HG03439 (cell line): ENCODE results near the gene RIT1.

Experiments
- ATAC-seq: cut with Tn5 transposase; IDR thresholded peaks from one replicate; pipeline ENCODE4 v1.9.1; 2021; ENCODE audit warnings: mild to moderate bottlenecking, moderate library complexity; ENCODE audit not compliant: unreplicated experiment

The RIT1 gene, protein sequence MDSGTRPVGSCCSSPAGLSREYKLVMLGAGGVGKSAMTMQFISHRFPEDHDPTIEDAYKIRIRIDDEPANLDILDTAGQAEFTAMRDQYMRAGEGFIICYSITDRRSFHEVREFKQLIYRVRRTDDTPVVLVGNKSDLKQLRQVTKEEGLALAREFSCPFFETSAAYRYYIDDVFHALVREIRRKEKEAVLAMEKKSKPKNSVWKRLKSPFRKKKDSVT

DNA sequence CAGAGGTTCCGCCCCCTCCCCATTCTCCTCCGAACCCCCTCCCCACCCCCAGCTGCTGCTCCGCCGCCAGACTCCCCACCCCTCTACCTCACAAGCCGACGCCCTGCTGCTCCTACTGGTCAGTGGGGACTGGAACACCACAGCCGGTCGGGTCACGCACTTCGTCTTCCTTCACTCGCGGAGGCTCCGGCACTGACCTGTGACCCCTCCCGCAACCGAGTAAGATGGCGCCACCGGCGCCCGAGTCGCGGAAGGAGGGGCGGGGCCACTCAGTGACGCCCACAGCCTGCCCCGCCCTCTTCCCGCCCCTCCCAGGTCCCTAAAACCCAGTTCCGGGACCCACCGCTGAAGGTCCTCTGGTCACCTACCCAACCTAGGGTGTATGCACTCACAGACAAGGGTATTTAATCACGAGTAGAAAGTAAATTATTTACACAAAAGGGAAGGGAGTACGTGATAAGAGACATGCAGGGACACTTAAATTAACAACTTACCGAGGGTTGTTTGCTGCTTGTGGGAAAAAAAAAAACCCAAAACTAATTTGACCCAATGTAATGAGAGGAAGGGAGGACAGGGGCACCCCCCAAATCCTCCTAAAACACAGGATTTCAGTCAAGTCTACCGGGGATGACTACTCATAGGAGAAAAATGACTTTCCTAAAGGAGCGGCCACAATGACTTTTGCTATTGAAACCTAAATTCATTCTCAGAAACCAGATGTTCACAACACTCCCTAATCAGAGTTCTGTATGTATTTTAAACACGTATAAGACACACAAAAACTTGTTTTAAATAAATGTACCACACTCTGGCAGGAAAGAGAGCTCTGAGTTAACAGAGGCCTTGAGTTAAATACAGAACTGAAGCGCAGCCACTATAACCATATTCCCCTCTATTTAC is at the start of gene RIT1:
RIT1 (minus strand) TSS at position 194 of the 900 bp plus-strand sequence. CDS start 588 bp downstream, outside the sequence.
- ATAC-seq: peak; percentile 81

DNA sequence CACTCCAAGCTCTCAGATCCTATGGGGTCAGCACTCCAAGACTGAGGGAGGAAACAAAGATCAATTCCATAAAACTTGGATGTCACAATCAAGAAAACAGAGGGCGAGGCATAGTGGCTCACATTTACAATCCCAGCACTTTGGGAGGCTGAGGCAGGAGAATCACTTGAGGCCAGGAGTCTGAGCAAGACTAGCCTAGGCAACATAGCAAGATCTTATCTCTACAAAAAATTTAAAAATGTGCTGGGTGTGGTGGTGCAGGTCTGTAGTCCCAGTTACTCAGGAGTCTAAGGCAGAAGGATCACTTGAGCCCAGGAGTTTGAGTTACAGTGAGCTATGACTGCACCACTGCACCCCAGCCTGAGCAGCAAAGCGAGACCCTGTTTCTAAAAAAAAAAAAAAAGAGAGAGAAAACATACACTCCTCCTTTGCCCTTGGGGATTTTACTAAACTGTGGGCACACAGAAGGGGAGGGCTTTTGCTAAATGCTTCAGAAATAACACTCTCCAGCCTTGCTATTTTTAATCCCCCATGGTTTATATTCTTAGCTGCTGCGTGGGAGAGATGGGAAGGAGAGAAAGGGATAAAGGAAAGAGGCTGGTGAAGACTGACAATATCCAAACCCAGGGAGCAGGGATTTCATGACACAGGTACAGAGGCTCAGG is 49.1 kb upstream of the RIT1 start:
- no peak for ATAC-seq

DNA sequence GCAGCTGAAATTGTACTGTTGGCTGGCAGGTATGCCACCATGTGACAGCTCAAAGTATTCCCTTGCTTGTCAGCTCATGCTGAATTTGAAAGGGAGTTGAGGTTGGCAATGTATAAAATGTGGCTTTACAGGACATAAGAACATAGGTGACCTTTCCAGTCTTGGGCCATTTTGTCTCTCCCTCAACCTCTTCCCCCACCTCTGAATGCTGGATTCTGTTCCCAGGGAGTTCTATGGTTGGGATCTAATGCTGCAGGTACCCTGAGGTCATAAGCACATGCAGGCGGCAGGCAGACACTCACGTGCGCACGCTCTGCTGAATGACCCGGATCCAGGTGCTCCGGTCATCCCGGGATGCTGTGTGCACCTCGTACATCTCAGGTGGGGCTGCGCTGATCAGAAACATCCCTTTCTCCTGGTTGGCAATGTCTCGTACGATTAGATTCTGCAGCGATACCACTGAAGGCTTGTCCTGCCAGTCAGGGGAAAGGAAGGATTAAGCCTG is 46.3 kb upstream of the RIT1 start:
- ATAC-seq: no peak

DNA sequence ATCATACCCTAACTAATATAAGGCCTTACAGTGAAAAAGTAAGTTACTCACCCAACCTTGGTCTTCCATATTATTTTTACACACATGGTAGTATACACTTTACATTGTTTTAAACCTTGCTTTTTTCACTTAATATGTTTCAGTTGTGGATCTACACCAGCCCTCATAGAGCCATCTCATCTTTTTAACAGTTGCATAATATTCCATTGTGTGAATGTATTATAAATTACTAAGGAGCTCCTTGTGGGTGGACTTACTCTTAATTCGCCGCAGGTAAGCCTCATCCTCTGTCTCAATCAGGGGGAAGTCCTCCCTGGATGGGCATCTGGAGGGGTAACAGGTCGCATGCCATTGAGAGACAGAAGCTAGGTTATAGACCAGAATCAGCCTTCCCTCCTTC is 43.5 kb upstream of the RIT1 start:
- ATAC-seq: no peak

DNA sequence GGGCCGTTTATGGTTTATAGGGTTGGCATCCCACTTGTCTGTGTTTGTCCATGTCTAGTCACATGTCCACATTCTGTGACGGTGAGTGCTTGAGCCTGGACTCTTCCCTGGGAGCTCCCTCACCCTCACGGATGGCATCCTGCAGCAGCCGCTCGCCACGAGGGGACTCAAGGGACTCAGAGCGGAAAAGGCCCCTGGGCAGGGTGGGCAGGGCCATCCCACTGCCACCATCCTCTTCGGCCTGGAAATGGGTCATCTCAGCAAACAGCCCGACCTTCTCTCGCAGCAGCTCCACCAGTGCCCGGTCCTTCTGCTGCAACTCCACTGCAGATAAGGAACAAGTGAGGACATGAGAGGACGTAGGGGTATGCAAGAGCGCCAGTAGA is 41.3 kb upstream of the RIT1 start:
- ATAC-seq: no peak

DNA sequence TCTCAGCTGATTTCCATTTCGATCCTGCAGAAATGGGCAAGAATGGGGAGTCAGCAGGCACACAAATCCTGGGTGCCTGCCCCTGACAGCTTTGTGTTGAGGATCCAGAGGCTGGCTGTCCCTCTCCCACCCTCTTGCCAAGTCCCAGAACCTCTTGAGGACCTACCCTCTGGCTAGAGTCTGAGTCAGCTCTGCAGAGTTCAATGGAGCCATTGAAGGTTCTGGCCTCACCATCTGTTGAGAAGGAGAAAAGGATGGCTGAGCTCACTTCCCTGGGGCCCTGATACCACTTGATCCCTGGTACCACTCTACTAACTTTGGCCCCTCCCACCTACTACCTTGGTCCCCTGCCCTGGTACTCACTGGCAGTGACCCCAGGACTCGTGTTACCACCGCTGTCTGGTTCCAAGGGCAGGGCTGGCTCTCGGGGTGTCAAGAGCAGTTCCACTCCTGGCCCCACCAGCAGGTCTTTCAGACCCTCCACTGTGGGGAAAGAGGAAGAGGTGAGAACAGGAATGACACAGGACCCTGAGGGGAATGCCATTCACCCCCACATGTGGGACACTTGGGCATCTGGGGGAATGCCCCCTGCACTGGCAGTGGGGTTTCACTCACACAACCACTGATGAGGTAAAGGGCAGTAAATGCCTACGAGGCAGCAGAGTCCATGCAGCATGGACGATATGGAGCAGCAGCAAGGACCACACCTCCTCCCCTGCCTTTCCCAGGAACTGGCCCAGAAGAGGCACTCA is 40.8 kb upstream of the RIT1 start:
- no peak for ATAC-seq

DNA sequence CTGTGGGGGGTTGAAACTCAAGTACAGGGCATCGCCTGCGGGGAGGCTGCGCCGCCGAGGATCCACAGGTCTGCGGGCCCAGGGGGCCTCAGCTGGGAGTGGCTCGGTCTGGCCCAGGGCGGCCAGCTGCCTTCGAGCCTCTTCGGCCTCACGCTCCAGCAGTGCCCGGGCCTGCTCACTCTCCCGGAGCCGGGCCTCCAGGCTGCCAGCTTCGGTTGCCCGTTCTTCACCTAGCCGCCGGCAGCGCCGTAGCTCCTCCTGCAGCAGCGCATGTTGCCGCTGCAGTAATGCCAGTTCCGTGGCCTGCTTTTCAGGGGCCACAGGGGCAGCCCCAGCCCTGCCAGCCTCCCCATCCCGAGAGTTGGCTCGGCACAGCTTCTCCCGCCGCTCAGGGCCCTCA is 39.7 kb upstream of the RIT1 start:
- ATAC-seq: no peak

DNA sequence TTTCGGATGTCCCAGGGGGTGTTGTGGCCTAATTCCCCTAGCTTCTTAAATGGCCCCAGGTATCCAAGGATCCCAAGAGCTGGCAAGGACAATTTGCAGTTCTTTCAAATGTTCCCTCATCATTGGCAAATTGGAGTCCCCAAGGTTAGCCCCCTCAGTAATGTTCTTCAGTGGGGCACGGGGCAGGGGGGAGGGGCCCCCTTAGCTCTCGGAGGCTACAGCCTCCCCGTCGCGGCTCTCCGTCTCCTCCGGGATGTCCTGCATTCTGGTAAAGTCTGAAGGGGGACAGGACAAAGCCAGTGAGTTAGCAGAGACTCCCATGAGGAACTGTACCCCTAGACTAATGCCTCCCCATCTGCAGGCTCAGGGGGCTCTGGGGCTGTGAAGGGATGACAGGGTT is 36.6 kb upstream of the RIT1 start:
- ATAC-seq: no peak

DNA sequence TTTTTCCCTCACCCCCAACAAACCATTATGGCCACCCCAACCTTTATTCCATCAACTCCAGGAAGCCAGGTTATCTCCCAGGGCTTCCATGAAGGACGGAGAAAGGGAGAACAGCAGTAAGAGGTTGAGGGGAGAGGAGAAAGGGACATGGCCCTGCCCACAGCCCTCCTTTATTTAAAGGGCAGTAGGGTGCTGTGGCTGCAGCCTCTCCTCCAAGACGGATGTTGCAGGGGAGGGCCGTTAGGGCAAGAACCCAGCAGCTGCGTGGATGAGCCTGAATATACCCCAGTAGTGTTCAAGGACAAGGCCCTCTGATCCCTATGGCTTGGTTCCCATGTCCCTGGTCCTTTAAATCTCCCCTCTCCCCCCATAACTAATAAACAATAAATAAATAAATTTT is 36.1 kb upstream of the RIT1 start:
- no peak for ATAC-seq

DNA sequence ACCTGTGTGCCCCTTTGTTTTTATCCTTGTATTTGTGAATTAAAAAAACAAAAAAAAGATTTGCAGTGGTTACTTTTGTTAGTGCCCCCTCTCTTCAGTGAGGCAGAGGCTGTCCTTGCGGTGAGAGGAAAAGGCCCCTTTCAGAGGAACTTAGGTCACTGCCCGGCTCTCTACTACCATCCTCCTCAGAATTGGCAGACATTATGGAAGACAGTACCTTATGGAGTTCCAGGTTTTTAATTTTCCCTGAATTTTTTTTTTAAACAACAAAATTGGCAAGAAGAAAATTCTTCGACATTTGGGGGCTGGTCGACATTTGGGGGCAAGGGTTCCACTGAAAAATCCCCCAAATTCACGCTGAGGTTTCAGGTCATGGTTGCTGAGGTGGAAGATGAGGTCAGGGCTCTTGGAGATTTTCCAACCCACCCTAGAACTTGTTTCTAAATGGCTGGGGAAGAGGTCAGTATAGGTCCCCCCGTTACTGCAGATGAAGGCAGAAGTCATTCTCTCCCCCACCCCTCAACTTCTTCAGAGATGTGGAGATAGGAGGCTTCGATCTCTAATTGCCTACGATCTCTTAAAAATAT is 35.6 kb upstream of the RIT1 start:
- no peak for ATAC-seq

DNA sequence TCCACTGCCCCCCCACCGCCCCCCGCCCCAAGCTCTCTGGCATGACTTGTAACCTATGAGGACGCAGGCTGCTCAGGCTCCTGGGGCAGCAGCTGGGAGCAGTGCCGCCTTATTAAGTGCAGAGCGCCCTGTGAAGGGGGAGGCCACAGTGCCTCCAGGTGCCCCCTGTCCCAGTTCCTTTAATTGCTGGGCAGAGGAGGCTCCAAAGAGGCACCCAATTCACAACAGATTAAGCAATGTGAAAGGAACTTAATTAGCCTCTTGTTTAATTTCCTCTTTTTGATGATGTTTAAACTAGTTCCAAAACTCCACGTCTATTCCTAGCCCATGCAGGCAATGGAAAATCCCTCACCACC is 33.3 kb upstream of the RIT1 start:
- no peak for ATAC-seq

DNA sequence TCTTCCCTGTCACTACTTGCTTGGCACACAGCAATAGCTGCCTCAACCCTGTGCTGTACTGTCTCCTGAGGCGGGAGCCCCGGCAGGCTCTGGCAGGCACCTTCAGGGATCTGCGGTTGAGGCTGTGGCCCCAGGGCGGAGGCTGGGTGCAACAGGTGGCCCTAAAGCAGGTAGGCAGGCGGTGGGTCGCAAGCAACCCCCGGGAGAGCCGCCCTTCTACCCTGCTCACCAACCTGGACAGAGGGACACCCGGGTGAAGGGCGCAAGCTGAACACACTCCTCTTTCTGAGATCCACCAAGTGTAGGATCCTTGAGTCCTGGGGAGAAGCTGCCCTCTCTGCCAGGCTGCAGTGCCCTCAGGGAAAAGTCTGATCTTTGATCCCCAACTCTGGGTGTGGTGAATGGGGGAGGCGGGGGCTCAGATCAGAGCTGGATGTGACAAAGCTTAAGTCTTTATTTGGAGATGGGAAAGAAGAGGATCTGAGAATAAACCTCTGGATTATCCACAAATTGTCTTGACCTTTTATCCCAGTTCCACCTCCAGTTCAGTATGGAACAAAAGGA is 31.5 kb upstream of the RIT1 start:
- ATAC-seq: no peak

DNA sequence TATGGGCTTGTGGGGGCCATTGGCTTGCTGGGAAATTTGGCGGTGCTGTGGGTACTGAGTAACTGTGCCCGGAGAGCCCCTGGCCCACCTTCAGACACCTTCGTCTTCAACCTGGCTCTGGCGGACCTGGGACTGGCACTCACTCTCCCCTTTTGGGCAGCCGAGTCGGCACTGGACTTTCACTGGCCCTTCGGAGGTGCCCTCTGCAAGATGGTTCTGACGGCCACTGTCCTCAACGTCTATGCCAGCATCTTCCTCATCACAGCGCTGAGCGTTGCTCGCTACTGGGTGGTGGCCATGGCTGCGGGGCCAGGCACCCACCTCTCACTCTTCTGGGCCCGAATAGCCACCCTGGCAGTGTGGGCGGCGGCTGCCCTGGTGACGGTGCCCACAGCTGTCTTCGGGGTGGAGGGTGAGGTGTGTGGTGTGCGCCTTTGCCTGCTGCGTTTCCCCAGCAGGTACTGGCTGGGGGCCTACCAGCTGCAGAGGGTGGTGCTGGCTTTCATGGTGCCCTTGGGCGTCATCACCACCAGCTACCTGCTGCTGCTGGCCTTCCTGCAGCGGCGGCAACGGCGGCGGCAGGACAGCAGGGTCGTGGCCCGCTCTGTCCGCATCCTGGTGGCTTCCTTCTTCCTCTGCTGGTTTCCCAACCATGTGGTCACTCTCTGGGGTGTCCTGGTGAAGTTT is 30.8 kb upstream of the RIT1 start:
- ATAC-seq: no peak

DNA sequence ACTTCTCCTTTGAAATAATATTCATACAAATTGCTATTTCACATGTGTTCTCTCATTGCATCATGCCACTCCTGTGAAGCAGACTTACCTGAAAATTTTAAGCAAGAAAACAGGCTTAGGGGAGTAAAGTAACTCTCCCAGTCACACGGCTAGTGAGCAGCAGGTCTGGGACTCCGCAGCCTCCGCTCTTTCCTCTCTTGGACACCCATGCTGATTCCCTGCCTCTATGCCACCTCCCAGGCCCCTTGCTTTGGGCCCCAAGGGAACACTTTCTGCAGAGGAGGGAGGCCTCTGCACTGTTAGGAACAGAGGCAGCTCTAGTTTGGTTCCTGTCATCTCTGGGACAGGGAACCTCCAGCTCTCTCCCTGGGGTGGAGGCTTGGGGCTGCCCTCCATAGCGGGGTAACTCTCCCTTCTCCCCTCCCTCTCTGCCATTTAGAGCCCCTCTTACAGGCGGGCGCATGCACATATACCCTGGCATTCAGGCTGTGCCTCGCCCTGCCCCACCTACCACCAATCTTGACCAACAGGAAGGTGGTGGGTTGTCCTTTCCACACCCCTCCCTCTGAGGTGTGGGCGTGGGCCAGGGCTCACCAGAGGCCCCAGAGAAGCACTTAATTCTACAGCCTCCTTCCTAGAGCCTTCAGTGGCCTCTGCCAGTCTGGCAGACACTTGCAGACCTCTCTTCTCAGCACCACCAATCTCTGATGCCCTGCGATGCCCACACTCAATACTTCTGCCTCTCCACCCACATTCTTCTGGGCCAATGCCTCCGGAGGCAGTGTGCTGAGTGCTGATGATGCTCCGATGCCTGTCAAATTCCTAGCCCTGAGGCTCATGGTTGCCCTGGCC is 30.1 kb upstream of the RIT1 start, which contains the start of gene RXFP4:
RXFP4 (plus strand) TSS at position 646 of the 852 bp plus-strand sequence; CDS start at position 718, 72 bp downstream.
- ATAC-seq: no peak

DNA sequence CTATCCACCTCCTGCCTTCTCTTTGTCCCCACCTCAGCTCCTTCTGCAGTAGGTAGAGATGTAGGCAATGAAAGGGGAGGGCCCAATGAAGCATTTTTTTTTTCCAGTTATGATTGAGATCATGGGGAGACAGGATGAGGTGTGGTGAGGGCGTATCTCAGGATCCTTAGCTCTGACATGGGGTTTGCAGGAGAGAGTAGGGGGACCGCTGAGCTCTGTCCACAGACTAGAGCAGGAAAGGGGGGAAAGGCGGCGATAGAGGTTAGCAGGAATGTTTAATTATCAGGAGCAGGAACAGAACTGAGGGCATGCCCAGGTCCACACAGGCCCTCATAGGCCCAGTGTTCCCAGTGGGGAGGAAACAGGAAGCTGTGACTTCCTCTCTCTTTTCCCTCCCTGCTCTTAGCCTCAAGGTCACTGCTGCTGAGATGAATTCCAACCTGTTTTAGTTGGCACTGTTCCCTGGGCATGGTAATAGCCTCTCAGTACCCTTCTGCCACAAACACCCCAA is 29.4 kb upstream of the RIT1 start:
- ATAC-seq: no peak

DNA sequence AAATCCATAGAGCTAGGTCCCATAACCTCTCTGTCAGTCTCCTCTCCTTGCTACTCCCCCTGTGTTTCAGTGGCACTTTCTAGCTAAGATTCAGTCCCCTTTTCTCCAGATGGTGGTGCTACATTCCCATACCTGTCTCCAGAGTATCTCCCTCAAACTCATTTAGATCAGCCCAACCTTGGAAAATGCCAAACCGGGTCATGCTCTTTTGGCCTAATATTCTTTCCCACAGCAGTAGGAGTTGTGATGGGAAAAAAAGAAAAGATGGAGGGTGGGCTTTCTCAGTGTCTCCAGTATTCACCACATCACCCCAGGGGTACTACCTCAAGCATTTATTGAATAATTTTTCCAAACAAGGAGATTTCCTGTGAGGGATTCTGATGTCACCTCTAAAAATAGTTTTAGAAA is 27.1 kb upstream of the RIT1 start:
- ATAC-seq: no peak

DNA sequence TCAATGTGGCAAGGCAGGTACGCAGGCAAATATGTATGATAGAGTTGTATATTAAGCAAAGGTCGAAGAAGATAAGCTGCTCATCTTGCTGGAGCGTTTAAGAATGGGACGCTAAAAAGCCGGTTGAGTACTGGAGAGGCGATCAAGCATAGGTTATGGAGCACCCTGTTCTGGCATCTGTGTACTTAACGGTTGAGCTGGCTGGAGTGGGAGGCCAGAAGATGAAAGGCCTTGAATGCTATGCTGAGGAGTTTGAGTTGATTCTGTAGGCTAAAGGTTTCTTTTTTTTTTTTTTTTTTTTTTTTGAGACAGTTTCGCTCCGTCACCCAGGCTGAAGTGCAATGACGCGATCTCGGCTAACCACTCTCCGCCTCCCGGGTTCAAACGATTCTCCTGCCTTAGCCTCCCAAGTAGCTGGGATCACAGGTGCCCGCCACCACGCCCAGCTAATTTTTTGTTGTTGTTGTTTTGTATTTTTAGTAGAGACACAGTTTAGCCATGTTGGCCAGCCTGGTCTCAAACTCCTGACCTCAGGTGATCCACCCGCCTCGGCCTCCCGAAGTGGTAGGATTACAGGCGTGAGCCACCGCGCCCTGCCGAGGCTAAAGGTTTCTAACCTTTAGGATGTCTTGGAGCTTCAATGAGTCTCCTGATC is 23.9 kb upstream of the RIT1 start:
- no peak for ATAC-seq
